ENCODE data around the gene CASKIN2. TPM values are rescaled to one million over a fixed set of nuclear protein-coding genes. Genes with fewer than 3 reads are reported as not detected.

Gene CASKIN2
- total and polyA plus RNA-seq, 4 donors, result 2.3 to 12.1 (median 8.6) TPM

DNA sequence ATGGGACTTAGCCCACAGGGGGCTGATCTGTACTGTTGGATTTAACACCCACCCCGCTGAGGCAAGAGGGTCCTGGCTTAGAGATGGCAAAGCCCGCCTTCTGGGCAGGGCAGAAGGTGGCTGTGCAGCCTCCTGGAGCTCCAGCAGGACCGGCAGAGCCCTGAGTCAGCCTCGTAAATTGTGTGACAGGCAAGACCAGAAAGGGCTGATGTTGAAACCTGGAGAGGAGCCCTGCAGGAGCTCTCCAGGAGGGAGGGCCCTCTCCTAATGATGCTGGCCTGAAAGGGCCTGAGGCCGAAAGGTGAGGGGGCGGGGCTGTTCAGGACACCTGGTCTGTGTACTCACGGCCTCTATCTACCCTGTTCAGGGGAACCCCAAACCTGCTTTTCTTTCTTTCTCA lies 49.7 kb upstream of the CASKIN2 start:
- 89% methylated on average over 7 of the region's 7 CpGs for WGBS
- Histone ChIP-seq H3K9me3 (ENCODE audit: control insufficient read depth in 4 of 4, low read length in 3 of 4) (no peaks in the 10 kb centered on the region), H3K9ac (ENCODE audit: low read depth in 1 of 2, low read length in 2 of 2) (no peak overlapping the region), H3K36me3 (ENCODE audit: control insufficient read depth in 4 of 4, insufficient read depth in 3 of 4, low read depth in 1 of 4, low read length in 3 of 4) (peaks cover 6 to 57% (median 28%) of the 10 kb centered on the region in 4 donors), H3K27ac (ENCODE audit: low read depth in 1 of 2, low read length in 2 of 2) (no peak overlapping the region), H3K4me3 (ENCODE audit: low read depth in 1 of 3, low read length in 3 of 3) (no peak overlapping the region), H3K4me1 (ENCODE audit: control insufficient read depth in 4 of 4, insufficient read depth in 4 of 4, low read length in 3 of 4) (peaks cover 3 to 16% (median 10%) of the 10 kb centered on the region in 4 donors), H3K27me3 (ENCODE audit: control insufficient read depth in 4 of 4, insufficient read depth in 4 of 4, low read length in 3 of 4) (no peaks in the 10 kb centered on the region)
- TF ChIP-seq, protein P1, sequence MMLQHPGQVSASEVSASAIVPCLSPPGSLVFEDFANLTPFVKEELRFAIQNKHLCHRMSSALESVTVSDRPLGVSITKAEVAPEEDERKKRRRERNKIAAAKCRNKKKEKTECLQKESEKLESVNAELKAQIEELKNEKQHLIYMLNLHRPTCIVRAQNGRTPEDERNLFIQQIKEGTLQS (IDR thresholded peaks at IDR 0.05), result no peak
- TF ChIP-seq, protein P2, sequence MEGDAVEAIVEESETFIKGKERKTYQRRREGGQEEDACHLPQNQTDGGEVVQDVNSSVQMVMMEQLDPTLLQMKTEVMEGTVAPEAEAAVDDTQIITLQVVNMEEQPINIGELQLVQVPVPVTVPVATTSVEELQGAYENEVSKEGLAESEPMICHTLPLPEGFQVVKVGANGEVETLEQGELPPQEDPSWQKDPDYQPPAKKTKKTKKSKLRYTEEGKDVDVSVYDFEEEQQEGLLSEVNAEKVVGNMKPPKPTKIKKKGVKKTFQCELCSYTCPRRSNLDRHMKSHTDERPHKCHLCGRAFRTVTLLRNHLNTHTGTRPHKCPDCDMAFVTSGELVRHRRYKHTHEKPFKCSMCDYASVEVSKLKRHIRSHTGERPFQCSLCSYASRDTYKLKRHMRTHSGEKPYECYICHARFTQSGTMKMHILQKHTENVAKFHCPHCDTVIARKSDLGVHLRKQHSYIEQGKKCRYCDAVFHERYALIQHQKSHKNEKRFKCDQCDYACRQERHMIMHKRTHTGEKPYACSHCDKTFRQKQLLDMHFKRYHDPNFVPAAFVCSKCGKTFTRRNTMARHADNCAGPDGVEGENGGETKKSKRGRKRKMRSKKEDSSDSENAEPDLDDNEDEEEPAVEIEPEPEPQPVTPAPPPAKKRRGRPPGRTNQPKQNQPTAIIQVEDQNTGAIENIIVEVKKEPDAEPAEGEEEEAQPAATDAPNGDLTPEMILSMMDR (IDR thresholded peaks at IDR 0.05; ENCODE audit: low read depth, low read length, missing input control), result no peak
- no peak for TF ChIP-seq JUND (IDR thresholded peaks at IDR 0.05)
- no peak for TF ChIP-seq SP1 (IDR thresholded peaks at IDR 0.05)
- TF ChIP-seq RAD21 (IDR thresholded peaks at IDR 0.05), result no peak
- TF ChIP-seq, protein P3, sequence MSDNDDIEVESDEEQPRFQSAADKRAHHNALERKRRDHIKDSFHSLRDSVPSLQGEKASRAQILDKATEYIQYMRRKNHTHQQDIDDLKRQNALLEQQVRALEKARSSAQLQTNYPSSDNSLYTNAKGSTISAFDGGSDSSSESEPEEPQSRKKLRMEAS (IDR thresholded peaks at IDR 0.05), result no peak
- no peak for DNase-seq (ENCODE audit: low spot score)

DNA sequence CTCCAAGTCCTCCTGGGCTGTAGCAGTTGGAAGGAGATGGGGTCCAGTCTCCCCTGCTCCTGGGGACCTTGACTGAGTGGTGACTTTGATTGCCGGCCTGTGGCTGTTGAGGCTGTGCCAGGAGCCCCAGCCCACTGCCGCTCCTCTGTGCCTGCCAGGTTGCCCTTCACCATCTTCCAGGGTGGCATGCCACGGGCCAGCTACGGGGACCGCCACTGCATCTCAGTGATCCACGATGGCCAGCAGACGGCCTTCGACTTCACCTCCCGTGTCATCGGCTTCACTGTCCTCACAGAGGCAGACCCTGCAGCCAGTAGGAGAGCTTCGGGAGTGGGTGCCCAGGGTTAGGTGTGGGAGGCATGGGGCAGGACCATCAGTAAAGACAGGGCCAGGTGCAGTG lies 48.9 kb upstream of the CASKIN2 start:
- no peak overlapping the region for H3K9ac ChIP-seq (ENCODE audit: low read depth in 1 of 2, low read length in 2 of 2)
- H3K9me3 ChIP-seq (ENCODE audit: control insufficient read depth in 4 of 4, low read length in 3 of 4), result no peaks in the 10 kb centered on the region
- H3K27ac ChIP-seq (ENCODE audit: low read depth in 1 of 2, low read length in 2 of 2), result no peak overlapping the region
- H3K36me3 ChIP-seq (ENCODE audit: control insufficient read depth in 4 of 4, insufficient read depth in 3 of 4, low read depth in 1 of 4, low read length in 3 of 4), result peaks cover 6 to 50% (median 26%) of the 10 kb centered on the region in 4 donors
- no peak overlapping the region for H3K4me3 ChIP-seq (ENCODE audit: low read depth in 1 of 3, low read length in 3 of 3)
- 96% methylated on average over 11 of the region's 11 CpGs for whole genome bisulfite sequencing
- H3K4me1 ChIP-seq (ENCODE audit: control insufficient read depth in 4 of 4, insufficient read depth in 4 of 4, low read length in 3 of 4), result peaks cover 8 to 24% (median 19%) of the 10 kb centered on the region in 4 donors
- no peaks in the 10 kb centered on the region for H3K27me3 ChIP-seq (ENCODE audit: control insufficient read depth in 4 of 4, insufficient read depth in 4 of 4, low read length in 3 of 4)
- DNase-seq (ENCODE audit: low spot score), result no peak
- no peak for TF ChIP-seq FOXA2 (IDR thresholded peaks at IDR 0.05)

DNA sequence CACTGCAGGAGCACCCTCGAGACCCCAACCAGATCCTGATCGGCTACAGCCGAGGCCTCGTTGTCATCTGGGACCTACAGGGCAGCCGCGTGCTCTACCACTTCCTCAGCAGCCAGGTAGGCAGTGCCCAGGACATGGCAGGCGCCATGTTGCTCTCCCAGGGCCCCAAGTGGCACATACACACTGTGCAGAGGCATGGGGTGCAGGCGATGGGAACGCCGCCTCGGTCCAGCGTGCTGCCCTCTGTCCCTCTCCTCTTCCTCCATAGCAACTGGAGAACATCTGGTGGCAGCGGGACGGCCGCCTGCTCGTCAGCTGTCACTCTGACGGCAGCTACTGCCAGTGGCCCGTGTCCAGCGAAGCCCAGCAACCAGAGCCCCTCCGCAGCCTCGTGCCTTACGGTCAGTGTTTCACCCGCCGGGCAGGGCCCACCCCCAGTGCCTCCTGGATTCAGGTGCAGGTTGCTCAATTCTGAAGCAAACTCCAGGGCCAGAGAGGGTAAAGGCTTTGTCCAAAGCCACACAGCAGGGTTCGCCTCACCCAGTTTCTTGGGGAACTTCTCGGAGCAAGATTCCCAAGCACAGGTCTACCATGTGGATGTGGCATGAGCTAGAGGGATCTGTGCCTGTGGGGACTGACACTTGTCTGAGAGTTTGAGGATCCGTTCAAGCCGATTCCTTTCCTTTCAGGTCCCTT lies 47.9 kb upstream of the CASKIN2 start:
- no peak for DNase-seq (ENCODE audit: low spot score)
- WGBS, result 97% methylated on average over 28 of the region's 28 CpGs
- TF ChIP-seq FOXA1 (IDR thresholded peaks at IDR 0.05) (no peak), JUND (IDR thresholded peaks at IDR 0.05) (no peak), FOXA2 (IDR thresholded peaks at IDR 0.05) (no peak), SP1 (IDR thresholded peaks at IDR 0.05) (no peak), YY1 (IDR thresholded peaks at IDR 0.05) (no peak), RXRA (IDR thresholded peaks at IDR 0.05) (no peak), NR2F2 (IDR thresholded peaks at IDR 0.05) (no peak), GABPA (IDR thresholded peaks at IDR 0.05 in 1 of 2, conservative IDR thresholded peaks at IDR 0.05 in 1 of 2) (no peak), HNF4G (IDR thresholded peaks at IDR 0.05) (no peak), RAD21 (IDR thresholded peaks at IDR 0.05) (no peak)
- TF ChIP-seq, protein P4, sequence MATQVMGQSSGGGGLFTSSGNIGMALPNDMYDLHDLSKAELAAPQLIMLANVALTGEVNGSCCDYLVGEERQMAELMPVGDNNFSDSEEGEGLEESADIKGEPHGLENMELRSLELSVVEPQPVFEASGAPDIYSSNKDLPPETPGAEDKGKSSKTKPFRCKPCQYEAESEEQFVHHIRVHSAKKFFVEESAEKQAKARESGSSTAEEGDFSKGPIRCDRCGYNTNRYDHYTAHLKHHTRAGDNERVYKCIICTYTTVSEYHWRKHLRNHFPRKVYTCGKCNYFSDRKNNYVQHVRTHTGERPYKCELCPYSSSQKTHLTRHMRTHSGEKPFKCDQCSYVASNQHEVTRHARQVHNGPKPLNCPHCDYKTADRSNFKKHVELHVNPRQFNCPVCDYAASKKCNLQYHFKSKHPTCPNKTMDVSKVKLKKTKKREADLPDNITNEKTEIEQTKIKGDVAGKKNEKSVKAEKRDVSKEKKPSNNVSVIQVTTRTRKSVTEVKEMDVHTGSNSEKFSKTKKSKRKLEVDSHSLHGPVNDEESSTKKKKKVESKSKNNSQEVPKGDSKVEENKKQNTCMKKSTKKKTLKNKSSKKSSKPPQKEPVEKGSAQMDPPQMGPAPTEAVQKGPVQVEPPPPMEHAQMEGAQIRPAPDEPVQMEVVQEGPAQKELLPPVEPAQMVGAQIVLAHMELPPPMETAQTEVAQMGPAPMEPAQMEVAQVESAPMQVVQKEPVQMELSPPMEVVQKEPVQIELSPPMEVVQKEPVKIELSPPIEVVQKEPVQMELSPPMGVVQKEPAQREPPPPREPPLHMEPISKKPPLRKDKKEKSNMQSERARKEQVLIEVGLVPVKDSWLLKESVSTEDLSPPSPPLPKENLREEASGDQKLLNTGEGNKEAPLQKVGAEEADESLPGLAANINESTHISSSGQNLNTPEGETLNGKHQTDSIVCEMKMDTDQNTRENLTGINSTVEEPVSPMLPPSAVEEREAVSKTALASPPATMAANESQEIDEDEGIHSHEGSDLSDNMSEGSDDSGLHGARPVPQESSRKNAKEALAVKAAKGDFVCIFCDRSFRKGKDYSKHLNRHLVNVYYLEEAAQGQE (IDR thresholded peaks at IDR 0.05), result no peak
- TF ChIP-seq, protein P1 (IDR thresholded peaks at IDR 0.05), result no peak
- TF ChIP-seq, protein P2 (IDR thresholded peaks at IDR 0.05; ENCODE audit: low read depth, low read length, missing input control), result no peak
- TF ChIP-seq, protein P3 (IDR thresholded peaks at IDR 0.05), result no peak

More for the DNA sequence above, 47.9 kb upstream of the CASKIN2 start:
- Histone ChIP-seq H3K9ac (ENCODE audit: low read depth in 1 of 2, low read length in 2 of 2) (no peak overlapping the region), H3K27me3 (ENCODE audit: control insufficient read depth in 4 of 4, insufficient read depth in 4 of 4, low read length in 3 of 4) (no peaks in the 10 kb centered on the region), H3K27ac (ENCODE audit: low read depth in 1 of 2, low read length in 2 of 2) (no peak overlapping the region), H3K4me3 (ENCODE audit: low read depth in 1 of 3, low read length in 3 of 3) (no peak overlapping the region), H3K4me1 (ENCODE audit: control insufficient read depth in 4 of 4, insufficient read depth in 4 of 4, low read length in 3 of 4) (peaks cover 12 to 32% (median 27%) of the 10 kb centered on the region in 4 donors), H3K36me3 (ENCODE audit: control insufficient read depth in 4 of 4, insufficient read depth in 3 of 4, low read depth in 1 of 4, low read length in 3 of 4) (peaks cover 3 to 43% (median 25%) of the 10 kb centered on the region in 4 donors), H3K9me3 (ENCODE audit: control insufficient read depth in 4 of 4, low read length in 3 of 4) (no peaks in the 10 kb centered on the region)

Data from liver (tissue), 9 donors.